ENCODE measurements around the gene IFT80. TPM values are rescaled to one million over a fixed set of nuclear protein-coding genes. Genes with fewer than 3 reads are reported as not detected.

The IFT80 gene
- total RNA-seq, 1 donor from 2014 or later = 10.9 TPM

- Histone ChIP-seq H3K9me3 (replicated peaks) (no peaks in the 10 kb centered on the region), H3K36me3 (peaks cover 13% of the 10 kb centered on the region), H3K4me3 (no peak overlapping the region), H3K4me1 (no peaks in the 10 kb centered on the region), H3K27me3 (ENCODE audit: low read depth) (no peaks in the 10 kb centered on the region), H3K27ac (replicated peaks) (no peak overlapping the region)
- intact Hi-C loops (cut with micrococcal nuclease) = no loop called here
- DNase-seq = no peak
- TF ChIP-seq, protein P1, sequence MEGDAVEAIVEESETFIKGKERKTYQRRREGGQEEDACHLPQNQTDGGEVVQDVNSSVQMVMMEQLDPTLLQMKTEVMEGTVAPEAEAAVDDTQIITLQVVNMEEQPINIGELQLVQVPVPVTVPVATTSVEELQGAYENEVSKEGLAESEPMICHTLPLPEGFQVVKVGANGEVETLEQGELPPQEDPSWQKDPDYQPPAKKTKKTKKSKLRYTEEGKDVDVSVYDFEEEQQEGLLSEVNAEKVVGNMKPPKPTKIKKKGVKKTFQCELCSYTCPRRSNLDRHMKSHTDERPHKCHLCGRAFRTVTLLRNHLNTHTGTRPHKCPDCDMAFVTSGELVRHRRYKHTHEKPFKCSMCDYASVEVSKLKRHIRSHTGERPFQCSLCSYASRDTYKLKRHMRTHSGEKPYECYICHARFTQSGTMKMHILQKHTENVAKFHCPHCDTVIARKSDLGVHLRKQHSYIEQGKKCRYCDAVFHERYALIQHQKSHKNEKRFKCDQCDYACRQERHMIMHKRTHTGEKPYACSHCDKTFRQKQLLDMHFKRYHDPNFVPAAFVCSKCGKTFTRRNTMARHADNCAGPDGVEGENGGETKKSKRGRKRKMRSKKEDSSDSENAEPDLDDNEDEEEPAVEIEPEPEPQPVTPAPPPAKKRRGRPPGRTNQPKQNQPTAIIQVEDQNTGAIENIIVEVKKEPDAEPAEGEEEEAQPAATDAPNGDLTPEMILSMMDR (IDR thresholded peaks at IDR 0.05; ENCODE audit: borderline replicate concordance) = no peak
Observed at GRCh38 chr3:160260587-160261270, 138.3 kb downstream of the IFT80 start.

- Histone ChIP-seq H3K4me1 (no peaks in the 10 kb centered on the region), H3K9me3 (replicated peaks) (no peaks in the 10 kb centered on the region), H3K27ac (replicated peaks) (no peak overlapping the region), H3K36me3 (peaks cover 13% of the 10 kb centered on the region), H3K4me3 (no peak overlapping the region), H3K27me3 (ENCODE audit: low read depth) (no peaks in the 10 kb centered on the region)
- TF ChIP-seq, protein P1 (IDR thresholded peaks at IDR 0.05; ENCODE audit: borderline replicate concordance) = no peak
- intact Hi-C loops (cut with micrococcal nuclease) = no loop called here
- no peak for DNase-seq
Observed at GRCh38 chr3:160259589-160259988, 139.4 kb downstream of the IFT80 start.

DNA sequence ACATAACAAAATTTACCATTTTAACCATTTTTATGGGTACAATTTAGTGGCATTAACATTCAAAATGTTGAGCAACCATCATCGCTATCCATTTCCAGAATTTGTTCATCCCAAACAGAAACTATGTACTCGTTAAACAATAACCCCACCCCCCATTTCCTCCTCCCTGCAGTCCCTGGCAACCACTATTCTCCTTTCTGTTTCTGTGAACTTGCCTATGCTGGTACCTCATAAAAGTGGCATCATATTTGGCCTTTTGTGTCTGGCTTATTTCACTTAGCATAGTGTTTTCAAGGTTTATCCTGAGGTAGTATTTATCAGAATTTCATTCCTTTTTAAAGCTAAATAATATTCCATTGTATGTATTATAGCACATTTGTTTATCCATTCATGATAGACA is 141.4 kb downstream of the IFT80 start:
- Histone ChIP-seq H3K9me3 (replicated peaks) (no peaks in the 10 kb centered on the region), H3K4me1 (no peaks in the 10 kb centered on the region), H3K36me3 (peaks cover 13% of the 10 kb centered on the region), H3K27ac (replicated peaks) (no peak overlapping the region), H3K4me3 (no peak overlapping the region), H3K27me3 (ENCODE audit: low read depth) (no peaks in the 10 kb centered on the region)
- no peak for DNase-seq
- TF ChIP-seq, protein P1 (IDR thresholded peaks at IDR 0.05; ENCODE audit: borderline replicate concordance) = no peak
- intact Hi-C loops (cut with micrococcal nuclease) = no loop called here

- no peak for DNase-seq
- TF ChIP-seq, protein P1 (IDR thresholded peaks at IDR 0.05; ENCODE audit: borderline replicate concordance) = no peak
- H3K27ac ChIP-seq (replicated peaks) = no peak overlapping the region
- H3K4me3 ChIP-seq = no peak overlapping the region
- no peaks in the 10 kb centered on the region for H3K4me1 ChIP-seq
- H3K27me3 ChIP-seq (ENCODE audit: low read depth) = no peaks in the 10 kb centered on the region
- no peaks in the 10 kb centered on the region for H3K9me3 ChIP-seq (replicated peaks)
- intact Hi-C loops (cut with micrococcal nuclease) = no loop called here
- peaks cover 6% of the 10 kb centered on the region for H3K36me3 ChIP-seq
Observed at GRCh38 chr3:160253298-160253697, 145.7 kb downstream of the IFT80 start.

- Histone ChIP-seq H3K27ac (replicated peaks) (no peak overlapping the region), H3K4me3 (no peak overlapping the region), H3K36me3 (no peaks in the 10 kb centered on the region), H3K4me1 (no peaks in the 10 kb centered on the region), H3K27me3 (ENCODE audit: low read depth) (no peaks in the 10 kb centered on the region), H3K9me3 (replicated peaks) (peaks cover 15% of the 10 kb centered on the region)
- intact Hi-C loops (cut with micrococcal nuclease) = no loop called here
- DNase-seq = no peak
- TF ChIP-seq, protein P1 (IDR thresholded peaks at IDR 0.05; ENCODE audit: borderline replicate concordance) = no peak
Observed at GRCh38 chr3:160247766-160248165, 151.3 kb downstream of the IFT80 start.

Measured in left ventricle myocardium inferior (tissue), 1 donor.